Measurements from ENCODE around the gene PDLIM3.

PDLIM3 gene
- 0 to 1.4 (median 0) reads per million in 9 experiments for total RNA-seq

GRCh38 chr4:185534866-185535611 lies at the start of gene PDLIM3:
PDLIM3 (minus strand) TSS chr4:185535507; CDS start chr4:185535434, 73 bp downstream.
- no peak for ATAC-seq (replicated peaks)
- DNase-seq = no peak
- Mint-ChIP-seq H3K27ac (no peak within 1 kb of the TSS), H3K4me3 (peak within 1 kb of the TSS; percentile 58 to 62), H3K9me3 (no peaks in the 10 kb centered on the region), H3K36me3 (ENCODE audit: insufficient read depth) (no peaks in the 10 kb centered on the region), H3K27me3 (peaks cover 28 to 29% of the 10 kb centered on the region in 2 donors), H3K4me1 (ENCODE audit: low read depth in 2 of 2) (no peaks in the 10 kb centered on the region)

- no peak for DNase-seq
- Mint-ChIP-seq H3K4me3 (no peak overlapping the region), H3K36me3 (ENCODE audit: insufficient read depth) (no peaks in the 10 kb centered on the region), H3K4me1 (ENCODE audit: low read depth in 2 of 2) (peaks cover 6 to 9% of the 10 kb centered on the region in 2 donors), H3K9me3 (no peaks in the 10 kb centered on the region), H3K27ac (no peak overlapping the region), H3K27me3 (peaks cover 63 to 89% of the 10 kb centered on the region in 2 donors)
- ATAC-seq (replicated peaks) = no peak
Measured at GRCh38 chr4:185583813-185584212, 48.5 kb upstream of the PDLIM3 start.

GRCh38 chr4:185582651-185583400 lies 47.5 kb upstream of the PDLIM3 start:
- Mint-ChIP-seq H3K4me3 (no peak overlapping the region), H3K4me1 (ENCODE audit: low read depth in 2 of 2) (peaks cover 6 to 9% of the 10 kb centered on the region in 2 donors), H3K36me3 (ENCODE audit: insufficient read depth) (no peaks in the 10 kb centered on the region), H3K9me3 (no peaks in the 10 kb centered on the region), H3K27me3 (peaks cover 54 to 79% of the 10 kb centered on the region in 2 donors), H3K27ac (no peak overlapping the region)
- no peak for DNase-seq
- ATAC-seq (replicated peaks) = no peak

- no peak overlapping the region for H3K4me3 Mint-ChIP-seq
- no peaks in the 10 kb centered on the region for H3K9me3 Mint-ChIP-seq
- H3K27me3 Mint-ChIP-seq = peaks cover 54 to 78% of the 10 kb centered on the region in 2 donors
- no peak for DNase-seq
- no peak overlapping the region for H3K27ac Mint-ChIP-seq
- ATAC-seq (replicated peaks) = no peak
- H3K36me3 Mint-ChIP-seq (ENCODE audit: insufficient read depth) = no peaks in the 10 kb centered on the region
- no peaks in the 10 kb centered on the region for H3K4me1 Mint-ChIP-seq (ENCODE audit: low read depth in 2 of 2)
Measured at GRCh38 chr4:185580699-185581098, 45.4 kb upstream of the PDLIM3 start.

GRCh38 chr4:185578284-185578683 lies 43.0 kb upstream of the PDLIM3 start:
- no peaks in the 10 kb centered on the region for H3K4me1 Mint-ChIP-seq (ENCODE audit: low read depth in 2 of 2)
- H3K9me3 Mint-ChIP-seq = no peaks in the 10 kb centered on the region
- H3K36me3 Mint-ChIP-seq (ENCODE audit: insufficient read depth) = no peaks in the 10 kb centered on the region
- DNase-seq (no peak), ATAC-seq (replicated peaks) (no peak)
- peaks cover 50 to 67% of the 10 kb centered on the region in 2 donors for H3K27me3 Mint-ChIP-seq
- H3K27ac Mint-ChIP-seq = no peak overlapping the region
- no peak overlapping the region for H3K4me3 Mint-ChIP-seq

GRCh38 chr4:185576962-185577950 lies 41.9 kb upstream of the PDLIM3 start:
- Mint-ChIP-seq H3K4me1 (ENCODE audit: low read depth in 2 of 2) (no peaks in the 10 kb centered on the region), H3K27ac (no peak overlapping the region), H3K9me3 (no peaks in the 10 kb centered on the region), H3K4me3 (no peak overlapping the region), H3K27me3 (peaks cover 42 to 62% of the 10 kb centered on the region in 2 donors), H3K36me3 (ENCODE audit: insufficient read depth) (no peaks in the 10 kb centered on the region)
- ATAC-seq (replicated peaks) = no peak
- no peak for DNase-seq

- ATAC-seq (replicated peaks) (no peak), DNase-seq (no peak)
- Mint-ChIP-seq H3K27me3 (peaks cover 41 to 63% of the 10 kb centered on the region in 2 donors), H3K27ac (no peak overlapping the region), H3K4me3 (no peak overlapping the region), H3K9me3 (no peaks in the 10 kb centered on the region), H3K4me1 (ENCODE audit: low read depth in 2 of 2) (no peaks in the 10 kb centered on the region), H3K36me3 (ENCODE audit: insufficient read depth) (no peaks in the 10 kb centered on the region)
Measured at GRCh38 chr4:185576314-185576961, 41.1 kb upstream of the PDLIM3 start.

GRCh38 chr4:185573651-185574199 lies 38.4 kb upstream of the PDLIM3 start:
- no peak overlapping the region for H3K27ac Mint-ChIP-seq
- no peak for DNase-seq
- H3K36me3 Mint-ChIP-seq (ENCODE audit: insufficient read depth) = no peaks in the 10 kb centered on the region
- no peak for ATAC-seq (replicated peaks)
- no peaks in the 10 kb centered on the region for H3K4me1 Mint-ChIP-seq (ENCODE audit: low read depth in 2 of 2)
- H3K27me3 Mint-ChIP-seq = peaks cover 38 to 55% of the 10 kb centered on the region in 2 donors
- H3K9me3 Mint-ChIP-seq = no peaks in the 10 kb centered on the region
- H3K4me3 Mint-ChIP-seq = no peak overlapping the region

GRCh38 chr4:185570727-185571126 lies 35.4 kb upstream of the PDLIM3 start:
- Mint-ChIP-seq H3K36me3 (ENCODE audit: insufficient read depth) (no peaks in the 10 kb centered on the region), H3K27me3 (peaks cover 22 to 38% of the 10 kb centered on the region in 2 donors), H3K9me3 (no peaks in the 10 kb centered on the region), H3K4me1 (ENCODE audit: low read depth in 2 of 2) (no peaks in the 10 kb centered on the region), H3K27ac (no peak overlapping the region), H3K4me3 (no peak overlapping the region)
- DNase-seq (no peak), ATAC-seq (replicated peaks) (no peak)

GRCh38 chr4:185567381-185568376 lies 32.4 kb upstream of the PDLIM3 start:
- no peak overlapping the region for H3K4me3 Mint-ChIP-seq
- DNase-seq (no peak), ATAC-seq (replicated peaks) (no peak)
- no peaks in the 10 kb centered on the region for H3K4me1 Mint-ChIP-seq (ENCODE audit: low read depth in 2 of 2)
- no peak overlapping the region for H3K27ac Mint-ChIP-seq
- H3K36me3 Mint-ChIP-seq (ENCODE audit: insufficient read depth) = no peaks in the 10 kb centered on the region
- H3K9me3 Mint-ChIP-seq = no peaks in the 10 kb centered on the region
- peaks cover 15 to 32% of the 10 kb centered on the region in 2 donors for H3K27me3 Mint-ChIP-seq

- Mint-ChIP-seq H3K36me3 (ENCODE audit: insufficient read depth) (no peaks in the 10 kb centered on the region), H3K9me3 (no peaks in the 10 kb centered on the region), H3K4me3 (no peak overlapping the region), H3K4me1 (ENCODE audit: low read depth in 2 of 2) (no peaks in the 10 kb centered on the region), H3K27me3 (peaks cover 22 to 36% of the 10 kb centered on the region in 2 donors), H3K27ac (no peak overlapping the region)
- ATAC-seq (replicated peaks) = no peak
- DNase-seq = no peak
Measured at GRCh38 chr4:185566972-185567371, 31.7 kb upstream of the PDLIM3 start.

- no peak overlapping the region for H3K27ac Mint-ChIP-seq
- H3K36me3 Mint-ChIP-seq (ENCODE audit: insufficient read depth) = no peaks in the 10 kb centered on the region
- H3K4me1 Mint-ChIP-seq (ENCODE audit: low read depth in 2 of 2) = no peaks in the 10 kb centered on the region
- ATAC-seq (replicated peaks) (no peak), DNase-seq (no peak)
- no peaks in the 10 kb centered on the region for H3K9me3 Mint-ChIP-seq
- H3K27me3 Mint-ChIP-seq = peaks cover 27 to 36% of the 10 kb centered on the region in 2 donors
- no peak overlapping the region for H3K4me3 Mint-ChIP-seq
Measured at GRCh38 chr4:185566425-185566824, 31.1 kb upstream of the PDLIM3 start.
